Measurements from ENCODE around the gene IGF2BP1.

DNA sequence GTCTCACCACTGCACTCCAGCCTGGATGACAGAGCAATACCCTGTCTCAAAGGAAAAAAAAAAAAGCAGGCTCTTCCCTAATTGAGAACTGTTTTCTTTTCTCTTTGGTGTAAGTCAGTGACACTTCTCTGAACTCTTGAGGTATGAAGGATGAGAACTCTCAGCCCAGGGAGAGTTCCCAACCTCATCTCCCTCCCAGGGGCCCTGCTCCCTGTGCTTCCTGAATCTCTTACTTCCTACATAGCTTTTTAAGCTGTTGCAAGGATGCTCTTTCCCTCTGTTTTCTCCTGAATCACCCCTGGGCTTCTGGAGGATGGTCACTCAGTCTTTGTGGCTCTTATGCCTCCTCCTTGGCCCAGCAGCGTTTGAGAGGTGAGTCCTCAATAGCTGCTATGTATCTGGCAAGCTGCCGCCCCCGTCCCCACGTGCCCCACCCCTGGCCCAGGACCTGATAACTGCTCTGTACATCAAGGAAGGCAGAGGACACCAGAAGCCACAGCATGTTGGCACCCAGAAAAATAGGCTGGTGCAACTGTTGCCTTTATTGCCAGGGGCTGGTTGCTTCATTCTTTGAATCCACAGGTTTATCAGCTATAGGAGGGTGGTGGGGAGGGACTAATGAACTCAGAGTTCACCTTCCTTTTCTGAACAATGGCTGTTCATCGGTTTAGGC lies 24.0 kb downstream of the IGF2BP1 start:
- TF ChIP-seq, protein P1, sequence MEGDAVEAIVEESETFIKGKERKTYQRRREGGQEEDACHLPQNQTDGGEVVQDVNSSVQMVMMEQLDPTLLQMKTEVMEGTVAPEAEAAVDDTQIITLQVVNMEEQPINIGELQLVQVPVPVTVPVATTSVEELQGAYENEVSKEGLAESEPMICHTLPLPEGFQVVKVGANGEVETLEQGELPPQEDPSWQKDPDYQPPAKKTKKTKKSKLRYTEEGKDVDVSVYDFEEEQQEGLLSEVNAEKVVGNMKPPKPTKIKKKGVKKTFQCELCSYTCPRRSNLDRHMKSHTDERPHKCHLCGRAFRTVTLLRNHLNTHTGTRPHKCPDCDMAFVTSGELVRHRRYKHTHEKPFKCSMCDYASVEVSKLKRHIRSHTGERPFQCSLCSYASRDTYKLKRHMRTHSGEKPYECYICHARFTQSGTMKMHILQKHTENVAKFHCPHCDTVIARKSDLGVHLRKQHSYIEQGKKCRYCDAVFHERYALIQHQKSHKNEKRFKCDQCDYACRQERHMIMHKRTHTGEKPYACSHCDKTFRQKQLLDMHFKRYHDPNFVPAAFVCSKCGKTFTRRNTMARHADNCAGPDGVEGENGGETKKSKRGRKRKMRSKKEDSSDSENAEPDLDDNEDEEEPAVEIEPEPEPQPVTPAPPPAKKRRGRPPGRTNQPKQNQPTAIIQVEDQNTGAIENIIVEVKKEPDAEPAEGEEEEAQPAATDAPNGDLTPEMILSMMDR (IDR thresholded peaks at IDR 0.05), result no peak
- no peak for TF ChIP-seq POLR2A (IDR thresholded peaks at IDR 0.05)
